Medulla oblongata (tissue), 1 donor: ENCODE results near the gene SART1.
"Not testable (repeated sequence)": the region's sequence is repeated elsewhere in the genome, so short reads cannot be mapped to it uniquely, and the experiment has no call there.

Experiments used
- DNase-seq: peaks from one replicate; pipeline ENCODE4 v3.0.0-alpha.2; 2015; ENCODE audit errors: extremely low spot score

SART1 gene

GRCh38 chr11:66001942-66002647, 40.6 kb downstream of the SART1 start, which contains the start of the genes BANF1 and EIF1AD:
TSS of gene BANF1 (plus strand) at chr11:66002503. CDS start at chr11:66003251, 748 bp downstream.
TSS of gene EIF1AD (minus strand) at chr11:66002157. CDS start at chr11:66000389, 1,768 bp downstream.
- DNase-seq = peak; percentile 98

- DNase-seq = no peak
These were observed 41.2 kb downstream of the SART1 start for GRCh38 chr11:66002648-66003225.

GRCh38 chr11:66003291-66003690, 41.8 kb downstream of the SART1 start:
- no peak for DNase-seq

- no peak for DNase-seq
These were observed 42.7 kb downstream of the SART1 start for GRCh38 chr11:66004186-66004585.

GRCh38 chr11:66006134-66006890, 44.8 kb downstream of the SART1 start:
- DNase-seq = no peak

GRCh38 chr11:66006891-66007176, 45.3 kb downstream of the SART1 start:
- no peak for DNase-seq

DNA sequence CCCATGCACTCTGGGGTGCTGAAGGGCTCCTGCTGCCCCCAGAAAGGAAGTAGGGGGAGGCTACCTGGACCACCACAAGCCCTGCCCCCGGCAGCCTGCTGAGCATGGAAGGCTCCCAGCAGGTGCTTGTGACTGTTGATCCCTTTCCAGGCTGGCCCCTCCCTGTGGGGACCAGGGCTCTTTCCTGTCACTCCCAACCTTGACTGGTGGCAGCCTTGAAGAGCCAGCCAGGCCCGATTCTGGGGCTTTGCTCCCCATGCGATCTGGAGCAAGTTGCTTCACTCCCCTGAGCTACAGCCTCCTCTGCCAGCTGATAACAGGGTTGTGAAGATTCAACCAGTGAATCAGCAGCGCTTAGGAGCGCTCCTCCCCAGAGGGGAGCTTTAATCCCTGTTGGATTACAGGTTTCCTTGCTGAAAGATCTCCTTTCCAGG, 45.7 kb downstream of the SART1 start:
- DNase-seq = no peak

GRCh38 chr11:66008095-66008467, 46.5 kb downstream of the SART1 start:
- no peak for DNase-seq

GRCh38 chr11:66008468-66009101, 47.1 kb downstream of the SART1 start:
- no peak for DNase-seq

DNA sequence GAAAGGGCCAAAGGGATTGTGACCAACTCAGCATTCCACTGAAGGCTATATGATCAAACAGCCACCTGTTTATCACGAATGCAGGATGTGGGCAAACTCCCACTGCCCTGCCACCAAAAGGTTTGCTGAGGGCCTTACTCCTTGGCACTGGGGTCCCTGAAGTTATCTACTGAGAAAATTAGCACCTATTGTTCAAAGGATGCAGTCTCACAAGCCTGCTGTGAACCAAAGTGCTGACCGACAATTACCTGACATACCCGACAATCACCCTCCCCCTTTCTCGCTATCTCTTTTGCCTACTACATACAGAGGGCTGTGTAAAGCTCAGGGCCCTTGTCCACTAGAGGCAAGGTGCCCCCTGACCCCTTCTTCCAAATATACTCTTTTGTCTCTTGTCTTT, 48.5 kb downstream of the SART1 start:
- DNase-seq = not testable (repeated sequence)

- no peak for DNase-seq
These were observed 49.8 kb downstream of the SART1 start for GRCh38 chr11:66011239-66011784.

- no peak for DNase-seq
These were observed 50.3 kb downstream of the SART1 start, which contains the start of gene CST6 for GRCh38 chr11:66011785-66012303. TSS of gene CST6 (plus strand) at chr11:66012008. CDS start at chr11:66012045, 37 bp downstream.

- DNase-seq = no peak
These were observed 50.9 kb downstream of the SART1 start for GRCh38 chr11:66012371-66012945.

GRCh38 chr11:66012946-66013761, 51.6 kb downstream of the SART1 start:
- DNase-seq = peak; percentile 8

- no peak for DNase-seq
These were observed 52.2 kb downstream of the SART1 start for GRCh38 chr11:66013762-66014100.

DNA sequence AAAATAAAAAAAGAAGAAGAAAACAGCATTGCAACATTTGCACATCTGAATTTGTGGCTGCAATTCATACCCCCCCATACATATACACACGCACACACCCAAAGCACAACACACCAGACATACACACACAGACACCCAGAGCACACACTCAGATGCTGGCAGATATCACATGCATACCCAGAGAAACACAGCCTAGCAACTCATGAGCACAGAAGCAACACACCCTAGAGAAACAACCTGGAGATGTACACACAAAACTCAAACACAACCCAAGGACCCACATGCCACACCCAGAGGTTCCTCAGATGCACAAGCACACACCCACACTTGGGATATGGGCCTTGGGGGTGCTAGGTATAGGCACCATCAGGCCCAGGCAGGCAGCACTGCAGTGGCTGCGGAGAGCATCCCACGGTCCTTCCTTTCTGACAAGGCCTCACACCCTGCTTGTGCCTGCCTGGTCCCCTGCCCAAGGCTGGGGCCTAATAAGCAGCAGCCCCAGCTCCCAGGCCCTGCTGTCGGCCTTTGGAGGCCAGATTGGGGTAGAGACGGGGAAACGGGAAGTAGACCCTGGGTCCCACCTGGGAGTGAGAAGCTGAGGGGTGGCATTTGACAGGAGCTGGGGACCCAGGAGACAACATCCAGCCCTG, 53.4 kb downstream of the SART1 start:
- no peak for DNase-seq

DNA sequence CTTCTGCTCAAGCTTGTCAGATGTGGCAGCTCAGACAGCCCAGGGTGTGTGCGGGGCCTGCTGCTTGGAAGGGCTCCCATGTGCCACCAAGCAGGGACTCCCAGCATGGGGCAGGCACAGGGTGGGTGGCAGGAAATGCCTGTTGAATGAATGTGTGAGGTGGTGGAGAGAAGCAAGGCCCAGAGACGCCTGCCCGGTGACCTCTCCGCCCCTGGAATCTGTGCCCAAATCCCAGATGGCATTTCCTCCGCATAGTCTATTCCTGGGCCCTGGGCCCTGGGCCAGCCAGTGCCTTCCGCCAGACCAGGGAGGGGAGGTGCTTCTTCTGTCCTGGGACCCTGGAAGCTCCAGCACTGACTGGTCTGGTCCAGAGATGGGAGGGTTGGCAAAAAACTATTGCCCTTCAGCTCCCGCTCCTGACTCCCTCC, 53.9 kb downstream of the SART1 start:
- no peak for DNase-seq

GRCh38 chr11:66015936-66016792, 54.6 kb downstream of the SART1 start:
- DNase-seq = no peak

DNA sequence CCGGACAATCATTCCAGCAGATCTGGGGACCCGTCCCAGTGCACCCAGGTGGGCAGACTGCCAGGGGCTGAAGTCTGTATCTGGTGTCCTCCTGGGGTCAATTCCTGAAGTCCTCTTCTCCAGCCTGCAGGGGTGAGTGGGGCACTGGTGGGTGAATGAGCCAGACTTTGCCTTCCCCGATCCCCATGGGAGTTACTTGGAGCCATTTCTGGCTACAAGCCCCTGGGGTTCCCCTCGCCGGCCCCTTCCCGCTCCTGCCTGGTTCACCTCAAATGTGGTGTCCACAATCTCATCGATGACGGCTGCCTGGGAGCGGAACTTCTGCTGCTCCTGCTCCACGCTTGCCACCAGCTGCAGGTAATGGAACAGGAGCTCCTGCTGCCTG, 55.3 kb downstream of the SART1 start:
- no peak for DNase-seq
